Thyroid gland (tissue), 4 donors: ENCODE results near the gene NLRP11. TPM values are rescaled to one million over a fixed set of nuclear protein-coding genes. Genes with fewer than 3 reads are reported as not detected.

Experiments used
- DNase-seq, 2 donors: peaks; one replicate each; pipeline ENCODE4 v3.0.0-alpha.2; 2019
- H3K27ac ChIP-seq, 3 donors: fragments of 200-600 bp; sonication (generic); 1 replicate in 2 of 3; 2 replicates in 1 of 3; pipeline ENCODE4 v1.5.1; 2016 to 2019; ENCODE audit warnings: mild to moderate bottlenecking in 1 of 3, moderate library complexity in 1 of 3
- H3K27me3 ChIP-seq: fragments of 200-600 bp; sonication (generic); one replicate; pipeline ENCODE4 v1.5.1; 2019
- H3K36me3 ChIP-seq, 2 donors: fragments of 200-600 bp; sonication (generic); one replicate each; pipeline ENCODE4 v1.5.1; 2016 to 2019
- H3K4me1 ChIP-seq, 2 donors: fragments of 200-600 bp; sonication (generic); one replicate each; pipeline ENCODE4 v1.5.1; 2017 to 2019
- H3K4me3 ChIP-seq, 3 donors: fragments of 200-600 bp; sonication (generic); replicated peaks in 1 of 3; 1 replicate in 2 of 3; 2 replicates in 1 of 3; pipeline ENCODE4 v1.5.1; 2016; ENCODE audit warnings: mild to moderate bottlenecking in 1 of 3
- H3K9me3 ChIP-seq: fragments of 200-600 bp; sonication (generic); one replicate; pipeline ENCODE4 v1.5.1; 2017
- CTCF ChIP-seq, 6 experiments: fragments of 200-600 bp in 3 of 6; fragments of 450-650 bp in 3 of 6; sonication (generic) in 3 of 6; IDR thresholded peaks; one replicate each; pipeline ENCODE4 v1.5.1; 2016 to 2019; ENCODE audit warnings: antibody characterized with exemption in 6 of 6, mild to moderate bottlenecking in 2 of 6, inconsistent platforms in 1 of 6, moderate library complexity in 1 of 6
- POLR2A ChIP-seq, 2 donors: fragments of 450-650 bp; IDR thresholded peaks; one replicate each; pipeline ENCODE4 v1.6.1; 2017; ENCODE audit warnings: antibody characterized with exemption in 2 of 2, mild to moderate bottlenecking in 2 of 2, moderate library complexity in 1 of 2
- WGBS, 2 donors: methylation state at CpG; one replicate each; pipeline ENCODE4 v1.1.5; 2017; 5-methylcytosine and 5-hydroxymethylcytosine counted together
- intact Hi-C: fragments of 100-400 bp; cut with DNase I; formaldehyde crosslinking; loops from one replicate; pipeline ENCODE4 v1.15.1; 2023
- total RNA-seq, 4 donors: library from RNA; depleted of rRNA; stranded (reverse); fragments of >200 nt; gene quantifications; one replicate each; pipeline ENCODE4 v1.2.3, GENCODE V29; 2016

NLRP11 gene
- total RNA-seq, 4 donors from 2014 or later: not detected

- intact Hi-C loops: no loop called here
- WGBS, 2 donors: 48 to 52% methylated on average over 4 of the region's 4 CpGs
- H3K36me3 ChIP-seq: no peaks in the 10 kb centered on the region
- no peaks in the 10 kb centered on the region for H3K27me3 ChIP-seq
- no peak overlapping the region for H3K27ac ChIP-seq
- no peak for DNase-seq
- H3K4me1 ChIP-seq: no peaks in the 10 kb centered on the region
- H3K4me3 ChIP-seq: no peak overlapping the region
- no peak for TF ChIP-seq CTCF (IDR thresholded peaks at IDR 0.05)
- no peak for TF ChIP-seq POLR2A (IDR thresholded peaks at IDR 0.05)
- no peaks in the 10 kb centered on the region for H3K9me3 ChIP-seq
Observed at GRCh38 chr19:55838906-55839305, 7.1 kb upstream of the NLRP11 start.

GRCh38 chr19:55838251-55838650, 6.5 kb upstream of the NLRP11 start:
- H3K27ac ChIP-seq: no peak overlapping the region
- intact Hi-C loops: no loop called here
- no peaks in the 10 kb centered on the region for H3K36me3 ChIP-seq
- H3K27me3 ChIP-seq: no peaks in the 10 kb centered on the region
- H3K9me3 ChIP-seq: no peaks in the 10 kb centered on the region
- H3K4me1 ChIP-seq: no peaks in the 10 kb centered on the region
- H3K4me3 ChIP-seq: no peak overlapping the region
- no peak for TF ChIP-seq CTCF (IDR thresholded peaks at IDR 0.05)
- no peak for TF ChIP-seq POLR2A (IDR thresholded peaks at IDR 0.05)
- 75 to 79% methylated on average over 3 of the region's 3 CpGs for WGBS, 2 donors
- no peak for DNase-seq

GRCh38 chr19:55836340-55836739, 4.5 kb upstream of the NLRP11 start, which contains the start of gene NLRP4:
Gene NLRP4 (plus strand): TSS chr19:55836540. CDS start chr19:55852081, 15,541 bp downstream.
- H3K4me1 ChIP-seq: no peaks in the 10 kb centered on the region
- H3K9me3 ChIP-seq: no peaks in the 10 kb centered on the region
- H3K36me3 ChIP-seq: no peaks in the 10 kb centered on the region
- WGBS, 2 donors: 90% methylated on average over 16 of the region's 16 CpGs
- no peaks in the 10 kb centered on the region for H3K27me3 ChIP-seq
- H3K27ac ChIP-seq: no peak within 1 kb of the TSS
- no peak within 1 kb of the TSS for H3K4me3 ChIP-seq
- no peak for TF ChIP-seq CTCF (IDR thresholded peaks at IDR 0.05)
- no peak for TF ChIP-seq POLR2A (IDR thresholded peaks at IDR 0.05)
- no peak for DNase-seq
- intact Hi-C loops: no loop called here

- Histone ChIP-seq H3K9me3 (no peaks in the 10 kb centered on the region), H3K4me1 (no peaks in the 10 kb centered on the region), H3K4me3 (no peak overlapping the region), H3K36me3 (no peaks in the 10 kb centered on the region), H3K27me3 (no peaks in the 10 kb centered on the region), H3K27ac (no peak overlapping the region)
- DNase-seq: no peak
- WGBS, 2 donors: 62 to 75% methylated on average over 4 of the region's 4 CpGs
- intact Hi-C loops: no loop called here
- TF ChIP-seq CTCF (IDR thresholded peaks at IDR 0.05) (no peak), POLR2A (IDR thresholded peaks at IDR 0.05) (no peak)
Observed at GRCh38 chr19:55832676-55833075, 877 bp upstream of the NLRP11 start.

GRCh38 chr19:55830656-55831055, 1.1 kb downstream of the NLRP11 start:
- Histone ChIP-seq H3K27me3 (no peaks in the 10 kb centered on the region), H3K4me1 (no peaks in the 10 kb centered on the region), H3K27ac (no peak overlapping the region), H3K9me3 (no peaks in the 10 kb centered on the region), H3K36me3 (no peaks in the 10 kb centered on the region), H3K4me3 (no peak overlapping the region)
- intact Hi-C loops: no loop called here
- TF ChIP-seq CTCF (IDR thresholded peaks at IDR 0.05) (no peak), POLR2A (IDR thresholded peaks at IDR 0.05) (no peak)
- DNase-seq: no peak
- WGBS, 2 donors: 72 to 78% methylated on average over 5 of the region's 5 CpGs
